Spleen (tissue), 7 donors: ENCODE results near the gene ITGAV.

Experiments
- POLR2A ChIP-seq, 3 donors: fragments of 450-650 bp; IDR thresholded peaks; one replicate each; pipeline ENCODE4 v1.5.1; 2017; ENCODE audit warnings: antibody characterized with exemption in 3 of 3, mild to moderate bottlenecking in 1 of 3
- POLR2AphosphoS5 ChIP-seq, 3 donors: sonication (generic); formaldehyde crosslinking; IDR thresholded peaks; one replicate each; pipeline ENCODE4 v1.5.1; 2017; ENCODE audit warnings: antibody characterized with exemption in 3 of 3
- TF ChIP-seq, protein P1 (sequence below), 11 experiments: fragments of 200-600 bp in 7 of 11; fragments of 450-650 bp in 4 of 11; sonication (generic) in 4 of 11; IDR thresholded peaks in 8 of 11; conservative IDR thresholded peaks in 3 of 11; 1 replicate in 7 of 11; 2 replicates in 4 of 11; pipeline versions ENCODE4 v1.4.0 to v1.8.0; 2016 to 2021; ENCODE audit warnings: antibody characterized with exemption in 11 of 11, inconsistent platforms in 4 of 11, mild to moderate bottlenecking in 1 of 11
- donor health status: DM: no; HTN: no; CAD: no; lungs with moderate emphysema.
- donor health status: DM: no; HTN: no; CAD: no.
- donor health status: DM: no; HTN: no; CAD: no.

DNA sequence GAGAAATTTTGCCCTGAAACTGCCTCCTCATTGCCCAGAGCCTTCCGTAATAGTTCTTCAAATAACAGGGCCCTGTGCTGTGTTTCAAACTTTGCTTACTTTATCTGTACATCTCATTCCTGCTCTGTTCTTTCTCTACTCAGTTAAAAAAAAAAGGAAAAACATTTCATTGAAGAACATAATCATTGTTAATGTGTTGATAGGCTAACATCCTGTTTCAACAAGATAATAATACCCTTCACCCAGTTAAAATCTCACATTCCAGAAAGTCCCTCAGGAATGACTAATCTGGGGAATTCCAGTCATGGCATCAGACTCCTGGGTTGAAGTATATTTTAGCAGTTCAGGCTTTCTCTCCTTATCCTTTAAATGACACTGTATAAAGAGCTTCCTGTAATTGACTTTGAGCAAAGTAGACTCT is 45.6 kb upstream of the ITGAV start:
- TF ChIP-seq, protein P1, sequence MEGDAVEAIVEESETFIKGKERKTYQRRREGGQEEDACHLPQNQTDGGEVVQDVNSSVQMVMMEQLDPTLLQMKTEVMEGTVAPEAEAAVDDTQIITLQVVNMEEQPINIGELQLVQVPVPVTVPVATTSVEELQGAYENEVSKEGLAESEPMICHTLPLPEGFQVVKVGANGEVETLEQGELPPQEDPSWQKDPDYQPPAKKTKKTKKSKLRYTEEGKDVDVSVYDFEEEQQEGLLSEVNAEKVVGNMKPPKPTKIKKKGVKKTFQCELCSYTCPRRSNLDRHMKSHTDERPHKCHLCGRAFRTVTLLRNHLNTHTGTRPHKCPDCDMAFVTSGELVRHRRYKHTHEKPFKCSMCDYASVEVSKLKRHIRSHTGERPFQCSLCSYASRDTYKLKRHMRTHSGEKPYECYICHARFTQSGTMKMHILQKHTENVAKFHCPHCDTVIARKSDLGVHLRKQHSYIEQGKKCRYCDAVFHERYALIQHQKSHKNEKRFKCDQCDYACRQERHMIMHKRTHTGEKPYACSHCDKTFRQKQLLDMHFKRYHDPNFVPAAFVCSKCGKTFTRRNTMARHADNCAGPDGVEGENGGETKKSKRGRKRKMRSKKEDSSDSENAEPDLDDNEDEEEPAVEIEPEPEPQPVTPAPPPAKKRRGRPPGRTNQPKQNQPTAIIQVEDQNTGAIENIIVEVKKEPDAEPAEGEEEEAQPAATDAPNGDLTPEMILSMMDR (IDR thresholded peaks at IDR 0.05 in 8 of 11, conservative IDR thresholded peaks at IDR 0.05 in 3 of 11): no peak
- no peak for TF ChIP-seq POLR2A (IDR thresholded peaks at IDR 0.05)
- no peak for TF ChIP-seq POLR2AphosphoS5 (IDR thresholded peaks at IDR 0.05)
